Activated CD8-positive, alpha-beta memory T cell treated with anti-CD3 and anti-CD28 coated beads, Interleukin-2, amount 50 U/mL, for 1 hour (primary cell): Measurements from ENCODE around the gene MUC5B.
"Not testable (repeated sequence)": the region's sequence is repeated elsewhere in the genome, so short reads cannot be mapped to it uniquely, and the experiment has no call there.

Experiments used
- DNase-seq: peaks from one replicate; pipeline ENCODE4 v3.0.0-alpha.2; 2020; ENCODE audit errors: extremely low read depth

Gene MUC5B

GRCh38 chr11:1203505-1204271 lies 19.2 kb upstream of the MUC5B start:
- no peak for DNase-seq

DNA sequence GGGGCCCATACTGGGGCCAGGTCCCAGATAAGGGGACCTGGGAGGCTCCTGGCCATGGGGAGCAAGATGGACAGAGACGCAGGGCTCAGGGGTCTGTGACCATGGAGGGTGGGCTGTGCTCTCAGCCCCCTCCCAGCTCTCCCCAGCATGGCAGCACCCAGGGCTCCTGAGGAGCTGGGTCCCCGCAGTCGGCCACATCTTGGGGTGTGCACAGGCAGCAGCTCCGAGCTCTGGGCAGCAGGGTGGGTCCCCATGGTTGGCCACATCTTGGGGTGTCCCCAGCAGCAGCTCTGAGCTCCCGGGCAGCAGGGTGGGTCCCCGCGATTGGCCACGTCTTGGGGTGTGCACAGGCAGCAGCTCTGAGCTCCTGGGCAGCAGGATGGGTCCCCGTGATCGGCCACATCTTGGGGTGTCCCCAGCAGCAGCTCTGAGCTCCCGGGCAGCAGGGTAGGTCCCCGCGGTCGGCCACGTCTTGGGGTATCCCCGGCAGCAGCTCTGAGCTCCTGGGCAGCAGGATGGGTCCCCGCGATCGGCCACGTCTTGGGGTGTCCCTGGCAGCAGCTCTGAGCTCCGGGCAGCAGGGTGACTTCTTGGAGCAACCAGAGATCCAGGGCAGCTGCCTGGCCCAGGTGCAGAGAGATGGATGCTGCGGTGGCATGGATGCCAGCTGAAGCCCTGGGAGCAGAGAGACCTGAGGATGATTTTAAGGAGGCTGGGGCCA lies 18.3 kb upstream of the MUC5B start:
- no peak for DNase-seq

DNA sequence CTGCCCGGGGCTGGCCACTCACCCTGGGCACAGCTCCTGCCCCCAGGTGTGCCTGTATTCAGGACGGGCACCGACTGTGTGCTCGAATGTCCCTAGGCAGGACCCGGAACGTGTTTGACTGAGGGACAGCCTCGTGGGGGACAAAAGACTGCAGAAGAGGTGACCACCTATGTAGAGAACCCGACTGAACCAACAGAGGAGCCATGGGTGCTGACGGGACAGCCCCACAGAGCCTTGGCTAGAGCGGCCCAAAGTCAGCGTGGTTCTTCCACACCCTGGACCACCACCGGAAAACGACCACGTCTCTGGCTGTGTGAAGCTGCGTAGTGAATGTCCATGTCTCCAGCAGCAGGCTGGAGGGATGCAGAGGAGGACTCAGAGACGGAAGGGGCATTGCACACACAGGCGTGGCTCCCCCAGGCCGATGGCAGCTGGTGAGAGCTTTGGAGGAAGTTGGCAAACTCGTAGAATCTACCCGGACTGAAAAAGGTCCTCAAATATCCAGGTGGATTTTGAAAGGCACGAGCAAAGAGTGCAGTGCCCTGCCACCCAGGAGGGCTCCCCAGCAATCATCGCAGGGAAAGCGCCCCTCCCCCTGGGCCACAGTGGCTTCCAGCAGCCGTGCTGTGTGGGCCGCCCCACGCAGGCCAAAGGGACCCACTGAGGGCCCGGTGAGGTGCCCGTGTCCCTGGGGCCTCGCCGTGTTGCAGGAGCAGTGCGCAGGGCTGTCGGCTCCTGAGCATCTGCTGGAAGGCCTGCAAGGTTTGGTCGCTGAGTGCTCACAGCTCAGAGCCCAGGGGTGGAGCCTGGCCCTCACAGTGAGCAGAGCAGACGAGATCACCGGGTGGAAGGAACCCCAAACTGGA lies 17.5 kb upstream of the MUC5B start:
- no peak for DNase-seq

DNA sequence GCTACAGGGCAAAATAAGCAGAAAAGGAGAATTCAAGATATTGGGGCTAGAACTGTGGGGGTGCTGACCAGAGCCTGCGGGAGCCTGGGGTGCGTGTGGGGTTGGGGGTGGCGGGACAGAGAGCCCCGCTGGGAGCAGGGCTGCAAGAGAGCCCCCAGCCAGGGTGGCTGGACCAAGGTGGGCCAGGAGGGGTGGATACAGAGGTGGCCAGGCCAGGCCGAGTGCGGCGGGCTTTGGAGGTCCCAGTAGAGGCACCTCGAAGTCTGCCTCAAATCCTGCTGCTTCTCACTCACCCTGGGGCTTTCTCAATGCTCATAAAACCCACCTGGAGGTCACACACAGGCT lies 16.9 kb upstream of the MUC5B start:
- no peak for DNase-seq

DNA sequence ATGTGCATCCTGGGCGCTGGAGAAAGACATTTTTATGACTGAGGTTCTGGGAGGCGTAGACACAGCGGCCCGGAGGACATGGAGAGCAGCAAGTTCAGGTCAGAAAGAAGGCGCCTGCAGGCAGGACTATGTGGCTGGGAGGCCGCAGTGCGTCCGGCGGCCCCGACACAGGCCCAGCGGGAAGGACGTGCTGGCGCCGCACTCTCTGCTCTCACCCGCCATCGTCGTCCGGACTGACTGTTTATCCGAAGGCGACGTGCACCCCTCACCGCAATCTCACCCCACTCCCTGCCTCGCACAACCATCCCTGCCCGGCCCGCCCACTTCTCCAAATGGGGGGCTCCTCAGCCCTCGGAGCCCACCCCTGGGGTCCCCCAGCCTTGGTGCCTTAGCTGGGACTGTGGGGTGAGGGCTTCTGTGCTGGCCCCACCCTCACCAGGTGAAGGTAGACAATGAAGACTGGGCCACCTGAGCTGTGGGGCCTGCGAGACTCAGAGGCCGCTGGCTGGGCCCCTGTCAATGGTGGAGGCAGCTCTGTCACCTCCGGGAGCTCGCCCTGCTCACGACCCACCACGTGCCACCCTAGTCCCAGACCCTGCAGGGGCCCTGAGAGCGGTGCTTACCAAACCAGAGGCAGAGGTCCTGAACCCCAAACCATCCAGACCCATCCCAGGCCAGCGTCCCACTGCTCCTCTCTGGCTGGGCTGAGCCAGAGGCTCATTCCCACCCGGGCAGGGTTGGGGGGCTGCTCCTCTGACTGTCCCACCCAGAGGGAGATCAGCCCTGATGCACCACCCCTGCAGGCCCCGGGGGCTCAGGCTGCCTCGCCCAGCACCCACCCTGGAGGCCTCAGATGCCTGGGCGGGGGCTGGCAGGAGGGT lies 16.2 kb upstream of the MUC5B start:
- no peak for DNase-seq

- no peak for DNase-seq
Measured at GRCh38 chr11:1207401-1208143, 15.3 kb upstream of the MUC5B start.

DNA sequence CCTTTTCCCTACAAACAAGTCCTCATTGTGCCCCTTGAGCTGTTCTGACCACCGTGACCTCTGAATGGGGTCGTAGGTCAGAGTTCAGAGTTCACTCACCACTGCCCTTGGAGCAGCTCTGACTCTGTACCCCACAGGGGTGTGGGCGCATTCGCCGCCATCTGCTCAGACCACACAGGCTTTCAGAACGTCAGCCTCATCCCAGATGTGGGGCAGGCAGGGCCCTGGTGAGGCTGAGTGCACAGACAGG lies 14.8 kb upstream of the MUC5B start:
- no peak for DNase-seq

GRCh38 chr11:1208394-1209261 lies 14.2 kb upstream of the MUC5B start:
- DNase-seq, result no peak

DNA sequence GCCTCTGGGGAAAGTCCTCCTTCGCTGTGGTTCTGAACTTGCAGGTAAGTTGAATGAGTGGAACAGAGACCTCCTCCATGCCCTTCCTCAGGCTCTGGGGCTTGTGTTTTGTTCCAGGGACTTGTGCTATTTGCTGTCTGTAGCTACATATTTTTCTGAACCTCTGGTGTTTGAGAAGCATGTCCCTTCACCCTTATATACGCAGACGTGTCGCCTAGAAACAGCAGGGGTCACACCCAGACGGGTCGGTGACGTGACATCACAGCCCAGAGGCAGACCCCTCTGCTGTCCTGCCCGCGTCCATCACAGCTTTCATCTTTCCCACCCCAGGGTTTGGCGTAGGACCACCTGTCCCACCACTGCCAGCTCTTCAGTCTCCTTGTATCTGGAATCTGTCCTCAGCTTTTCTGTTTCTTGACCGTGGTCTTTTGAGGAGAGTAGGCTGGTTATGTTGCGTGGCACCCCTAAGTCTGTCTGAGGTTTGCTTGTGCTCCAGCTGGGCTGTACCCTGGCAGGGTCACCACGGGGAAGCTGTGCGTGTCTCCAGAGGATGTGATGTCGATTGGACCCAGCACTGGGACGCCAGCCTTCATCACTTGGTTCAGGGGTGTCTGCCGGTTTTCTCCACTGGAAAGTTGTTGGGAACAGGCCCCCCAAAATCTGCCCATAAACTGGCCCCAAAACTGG lies 13.4 kb upstream of the MUC5B start:
- DNase-seq, result no peak

GRCh38 chr11:1211838-1212237 lies 11.0 kb upstream of the MUC5B start:
- DNase-seq, result no peak

GRCh38 chr11:1215826-1216225 lies 7.0 kb upstream of the MUC5B start:
- DNase-seq, result not testable (repeated sequence)

DNA sequence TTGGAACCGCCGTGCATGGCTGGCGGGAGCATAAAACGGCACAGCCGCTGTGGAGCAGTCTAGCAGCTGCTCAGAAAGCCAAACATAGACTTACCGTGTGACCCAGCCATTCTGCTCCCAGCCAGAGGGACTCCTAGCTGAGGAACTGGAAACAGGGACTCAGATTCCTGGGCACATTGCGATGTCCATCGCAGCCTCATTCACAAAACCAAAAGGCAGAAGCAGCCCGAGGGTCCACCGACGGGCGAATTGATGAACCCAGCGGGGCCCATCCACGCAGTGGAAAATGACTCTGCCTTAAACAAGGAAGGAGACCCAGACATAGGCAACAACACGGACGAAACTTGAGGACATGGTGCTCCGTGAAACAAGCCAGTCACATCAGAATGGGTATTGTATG lies 5.7 kb upstream of the MUC5B start:
- DNase-seq, result no peak

- no peak for DNase-seq
Measured at GRCh38 chr11:1218256-1218787, 4.5 kb upstream of the MUC5B start.

DNA sequence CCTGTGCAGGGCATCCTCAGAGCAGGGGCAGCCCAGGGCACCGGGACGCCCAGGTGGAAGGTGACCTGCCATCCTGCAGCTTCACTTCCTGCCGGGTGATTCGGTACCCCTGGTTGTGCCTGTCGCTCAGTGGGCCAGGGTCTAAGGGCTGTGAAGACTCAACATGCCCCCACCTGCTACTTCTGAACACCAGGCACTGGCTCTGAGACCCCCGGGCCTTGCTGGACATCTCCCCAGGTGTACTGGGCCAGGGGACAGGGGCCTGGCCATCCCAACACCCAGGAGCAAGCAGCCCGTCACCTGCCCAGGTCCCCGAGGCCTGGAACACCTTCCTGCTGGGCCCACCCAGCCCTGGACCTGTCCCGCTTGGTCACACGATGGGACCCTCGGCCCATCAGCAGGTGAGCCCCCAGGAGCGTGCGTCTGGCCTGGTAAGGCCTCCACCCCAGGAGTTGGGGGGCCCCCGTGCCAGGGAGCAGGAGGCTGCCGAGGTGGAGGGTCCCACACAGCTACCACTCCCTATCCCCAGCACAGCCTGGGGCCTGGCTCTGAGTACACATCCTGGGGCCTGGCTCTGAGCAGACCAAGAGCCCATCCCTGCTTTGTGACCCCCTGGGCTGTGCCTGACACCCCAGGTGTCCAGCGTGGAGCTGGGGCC lies 3.9 kb upstream of the MUC5B start:
- DNase-seq, result no peak

GRCh38 chr11:1219446-1219833 lies 3.4 kb upstream of the MUC5B start:
- DNase-seq, result no peak

GRCh38 chr11:1219834-1220815 lies 2.7 kb upstream of the MUC5B start:
- no peak for DNase-seq

DNA sequence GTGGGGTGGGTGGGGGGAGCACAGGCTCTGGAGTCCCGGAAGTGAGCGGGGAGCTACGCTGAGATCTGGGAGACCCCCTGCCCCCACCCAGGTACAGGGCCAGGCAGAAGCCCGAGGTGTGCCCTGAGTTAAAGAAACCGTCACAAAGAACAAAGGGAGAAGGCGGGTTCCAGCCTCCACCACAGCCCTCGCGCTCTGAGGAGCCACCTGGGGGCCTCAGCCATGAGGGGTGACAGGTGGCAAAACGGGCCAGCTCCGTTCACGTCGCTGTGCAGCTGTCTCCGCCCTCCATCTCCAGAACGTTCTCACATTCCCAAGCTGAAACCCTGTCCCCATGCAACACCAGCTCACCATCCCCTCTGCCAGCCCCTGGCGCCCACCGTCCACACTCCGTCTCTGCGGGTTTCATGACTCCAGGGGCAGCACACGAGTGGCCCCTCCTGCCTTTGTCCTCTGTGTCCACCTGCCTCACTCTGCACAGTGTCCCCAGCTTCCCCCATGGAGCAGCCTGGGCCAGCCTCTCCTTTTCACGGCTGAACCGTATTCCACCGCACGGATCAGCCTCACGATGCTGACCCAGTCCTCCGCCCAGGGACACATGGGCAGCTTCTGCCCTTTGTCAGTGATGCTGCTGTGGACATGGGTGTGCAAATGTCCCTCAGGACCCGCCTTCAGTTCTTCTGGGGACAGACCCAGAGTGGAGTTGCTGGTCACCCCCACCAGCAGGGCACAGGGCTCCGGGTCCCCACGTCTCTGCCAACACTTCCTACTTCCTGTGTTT lies 1.7 kb upstream of the MUC5B start:
- DNase-seq, result no peak
